Stimulated activated CD4-positive, alpha-beta T cell treated with anti-CD3 and anti-CD28 coated beads, Interleukin-4, amount 100 ng/mL, for 48 hours (primary cell): Measurements from ENCODE around the gene TTC28.

Source experiments
- DNase-seq, 2 donors: peaks; one replicate each; pipeline ENCODE4 v3.0.0-alpha.2; 2020; ENCODE audit warnings: low read depth in 2 of 2

The TTC28 gene

GRCh38 chr22:28004021-28004420, 675.6 kb downstream of the TTC28 start:
- no peak for DNase-seq

GRCh38 chr22:28002863-28003565, 676.6 kb downstream of the TTC28 start:
- no peak for DNase-seq

- no peak for DNase-seq
Observed at GRCh38 chr22:28002181-28002700, 677.4 kb downstream of the TTC28 start.

DNA sequence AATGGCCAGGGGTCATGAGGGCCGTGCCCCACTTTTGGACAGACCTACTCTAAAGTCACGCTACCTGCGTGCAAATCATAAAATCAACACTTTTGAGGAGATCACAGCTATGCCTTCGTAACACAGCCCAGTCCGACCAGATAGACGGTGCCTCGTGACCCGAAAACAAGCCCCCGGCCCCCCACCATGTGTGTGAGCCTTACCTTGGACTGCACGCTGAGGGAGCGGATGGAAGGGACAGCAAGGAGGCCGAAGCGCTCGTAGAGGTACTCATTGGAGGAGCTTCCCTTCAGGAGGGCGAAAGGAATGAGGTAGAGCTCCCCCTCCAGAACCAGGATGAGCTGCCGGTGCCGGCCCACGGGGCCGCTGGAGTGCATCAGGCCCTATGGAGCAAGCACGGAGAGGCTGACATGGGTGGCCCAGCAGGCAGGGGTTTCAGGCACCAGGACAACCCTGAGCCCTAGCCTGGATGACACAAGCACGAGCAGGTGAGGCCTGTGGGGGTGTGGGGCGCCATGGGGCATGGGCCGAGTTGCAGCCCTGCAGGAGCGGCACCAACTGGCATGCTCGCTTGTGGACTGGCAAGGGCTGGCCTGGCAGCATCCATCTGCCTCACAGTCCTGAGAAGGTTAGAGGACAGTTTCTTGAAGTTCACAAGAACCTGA, 678.3 kb downstream of the TTC28 start:
- DNase-seq, result no peak

GRCh38 chr22:28000361-28000760, 679.3 kb downstream of the TTC28 start:
- DNase-seq, result no peak

DNA sequence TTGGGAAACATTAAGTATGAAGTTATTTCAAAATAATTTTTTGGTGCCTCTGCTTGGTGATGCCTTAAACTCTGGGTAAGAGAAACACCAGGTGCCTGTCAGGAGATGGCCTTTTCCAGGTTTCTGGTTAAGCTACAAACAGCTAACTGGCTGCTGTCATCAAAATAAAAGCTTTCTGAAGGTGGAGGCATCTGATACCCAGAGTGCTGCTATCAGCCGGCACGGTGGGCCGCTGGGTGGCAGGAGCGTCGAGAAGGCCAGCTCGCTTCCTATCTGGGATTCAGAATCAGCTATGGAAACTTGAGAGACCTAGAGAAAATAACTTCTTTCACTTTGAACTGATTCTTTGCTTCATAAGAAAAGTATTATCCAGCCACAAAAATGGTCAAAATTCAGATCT, 679.8 kb downstream of the TTC28 start:
- DNase-seq, result no peak

GRCh38 chr22:27998511-27999410, 680.9 kb downstream of the TTC28 start:
- DNase-seq, result no peak

DNA sequence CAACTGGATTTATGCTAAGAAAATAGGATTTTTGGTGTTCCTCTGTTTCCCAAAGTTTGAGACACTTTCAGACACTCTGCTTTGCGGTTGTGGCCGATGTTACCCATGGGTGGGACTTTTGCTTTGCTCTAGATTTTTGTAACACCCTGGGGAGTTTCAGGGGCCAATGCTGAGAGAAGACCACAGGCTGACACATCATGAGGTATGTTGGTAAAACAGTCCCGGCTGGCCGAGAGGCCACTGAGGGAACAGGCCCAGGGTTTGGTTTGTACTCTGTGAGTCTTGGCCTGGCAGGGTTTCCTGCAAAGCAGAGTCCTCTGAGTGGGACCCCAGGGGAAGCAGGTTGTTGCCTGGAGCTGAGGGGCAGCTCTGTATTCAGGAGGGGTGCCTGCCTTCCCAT, 682.1 kb downstream of the TTC28 start:
- DNase-seq, result no peak

- no peak for DNase-seq
Observed at GRCh38 chr22:27996981-27997380, 682.7 kb downstream of the TTC28 start.

- DNase-seq, result no peak
Observed at GRCh38 chr22:27996529-27996925, 683.1 kb downstream of the TTC28 start.

GRCh38 chr22:27995801-27996528, 683.7 kb downstream of the TTC28 start:
- no peak for DNase-seq

DNA sequence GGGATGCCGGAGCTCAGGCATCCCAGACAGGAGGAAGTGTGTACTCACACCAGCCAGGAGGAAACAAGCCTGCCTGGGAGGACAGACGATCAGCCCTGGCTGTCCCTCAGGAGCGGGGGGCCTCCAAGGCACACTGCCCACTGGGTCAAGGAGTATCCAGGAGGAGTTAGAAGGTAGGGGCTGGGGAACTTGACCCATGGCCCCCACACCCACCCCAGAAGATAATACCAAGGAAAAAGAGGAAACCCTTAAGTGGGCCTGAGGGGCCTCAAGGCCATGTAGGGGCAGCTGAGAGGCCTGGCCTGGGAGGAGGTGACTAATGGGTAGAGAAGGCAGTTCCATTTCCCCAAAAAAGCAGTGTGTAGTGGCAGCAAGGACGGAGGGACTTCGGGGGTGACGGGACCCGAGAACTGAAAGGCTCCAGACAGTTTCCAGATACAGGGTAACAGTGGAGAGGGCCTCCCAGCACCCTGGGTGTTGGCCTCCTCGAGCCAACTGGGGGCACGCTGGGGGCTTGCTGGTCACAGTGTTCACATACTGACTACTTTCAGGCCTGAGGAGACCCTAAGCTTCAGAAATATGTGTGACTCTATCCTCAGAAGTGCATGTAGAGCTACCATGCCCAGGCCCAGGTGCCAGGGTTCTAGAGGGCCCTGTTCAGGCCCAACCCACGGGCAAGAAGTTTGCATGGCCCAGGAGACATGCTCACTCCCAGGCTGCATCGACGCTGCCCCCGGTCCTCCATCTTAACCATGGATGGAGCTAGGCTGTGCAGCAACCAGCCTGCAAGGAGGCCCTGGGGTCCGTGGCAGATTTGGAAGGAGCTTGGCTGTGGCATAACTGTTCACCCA, 684.9 kb downstream of the TTC28 start:
- no peak for DNase-seq

DNA sequence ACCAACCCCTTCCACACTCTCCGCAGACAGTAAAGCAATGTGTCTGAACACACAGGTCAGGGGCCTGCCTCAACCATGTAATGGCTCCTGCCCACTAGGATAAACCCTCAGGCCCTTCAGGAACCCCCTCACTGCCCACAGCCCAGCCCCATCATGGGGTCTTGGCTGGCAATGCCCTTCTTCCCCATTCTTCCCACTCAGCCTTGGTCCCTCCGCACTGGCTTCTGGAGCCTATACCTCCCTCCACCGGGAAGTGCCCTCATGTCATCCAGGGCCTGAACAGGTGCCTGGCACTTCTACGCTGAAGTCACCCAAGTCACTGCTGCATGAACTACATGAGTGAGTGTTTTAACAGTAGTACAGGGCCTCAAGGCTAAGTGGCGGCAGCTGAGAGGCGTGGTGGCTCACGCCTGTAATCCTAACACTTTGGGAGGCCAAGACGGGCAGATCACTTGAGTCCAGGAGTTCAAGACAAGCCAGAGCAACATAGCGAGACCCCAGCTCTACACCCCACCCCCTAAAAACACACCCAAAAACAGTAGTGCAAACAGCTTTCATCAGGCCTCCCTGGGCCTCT, 685.8 kb downstream of the TTC28 start:
- no peak for DNase-seq

DNA sequence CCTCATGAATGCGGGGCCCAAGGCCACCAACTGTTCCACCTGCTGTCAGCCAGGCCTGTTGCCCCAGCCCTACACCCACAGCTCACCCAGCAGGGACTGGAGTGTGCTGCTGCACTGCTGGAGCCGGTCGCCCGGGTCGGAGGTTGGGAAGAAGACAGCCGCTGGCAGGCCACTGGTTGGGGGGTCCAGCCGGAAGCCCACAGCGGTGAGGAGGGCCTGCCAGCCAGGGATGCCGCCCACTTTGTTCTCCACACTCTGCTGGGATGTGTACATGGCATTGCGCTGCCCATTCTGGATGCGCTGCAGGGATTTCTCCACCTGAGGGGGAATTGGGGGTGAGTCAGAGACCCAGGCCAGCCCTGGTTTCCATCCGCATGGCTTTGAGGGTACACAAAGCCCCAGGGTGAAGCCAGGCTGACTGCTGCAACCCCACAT, 686.4 kb downstream of the TTC28 start:
- no peak for DNase-seq

GRCh38 chr22:27992294-27993165, 687.1 kb downstream of the TTC28 start:
- DNase-seq, result no peak

GRCh38 chr22:27991586-27992293, 687.9 kb downstream of the TTC28 start:
- no peak for DNase-seq

DNA sequence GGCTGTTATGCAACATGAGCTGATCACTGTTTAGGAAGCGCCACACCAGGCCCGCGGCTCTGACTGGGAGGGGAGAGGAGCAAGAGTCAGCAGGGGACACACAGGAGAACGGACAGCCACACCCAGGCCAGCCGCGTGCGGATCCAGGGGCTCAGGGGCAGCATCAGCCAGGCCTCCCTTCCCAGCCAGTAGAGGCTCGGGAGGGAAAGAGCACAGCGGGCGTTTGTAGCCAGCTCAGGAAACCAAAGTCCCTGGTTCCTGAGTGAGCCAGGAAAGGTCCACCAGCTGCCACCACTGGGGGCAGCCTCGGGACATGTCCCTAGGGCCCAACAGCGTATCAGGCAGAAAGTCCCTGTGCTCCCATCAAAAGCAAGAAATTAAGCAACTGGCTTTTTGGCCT, 688.8 kb downstream of the TTC28 start:
- no peak for DNase-seq

GRCh38 chr22:27990451-27990840, 689.2 kb downstream of the TTC28 start:
- DNase-seq, result no peak
